Fibroblast of mammary gland (primary cell): ENCODE measurements around the gene UST.

Experiments
- DNase-seq: peaks from one replicate; pipeline ENCODE4 v3.0.0-alpha.2; 2010; ENCODE audit warnings: low read depth
- H3K4me3 ChIP-seq: 2 replicates; pipeline ENCODE4 v1.5.1; 2011; ENCODE audit warnings: low read depth, mild to moderate bottlenecking, low read length, moderate library complexity; ENCODE audit not compliant: control insufficient read depth
- TF ChIP-seq, protein P1 (sequence below): conservative IDR thresholded peaks from 2 replicates; pipeline ENCODE4 v1.5.1; 2011; ENCODE audit warnings: low read depth, low read length, inconsistent platforms; ENCODE audit not compliant: control insufficient read depth, insufficient read depth

Gene UST

DNA sequence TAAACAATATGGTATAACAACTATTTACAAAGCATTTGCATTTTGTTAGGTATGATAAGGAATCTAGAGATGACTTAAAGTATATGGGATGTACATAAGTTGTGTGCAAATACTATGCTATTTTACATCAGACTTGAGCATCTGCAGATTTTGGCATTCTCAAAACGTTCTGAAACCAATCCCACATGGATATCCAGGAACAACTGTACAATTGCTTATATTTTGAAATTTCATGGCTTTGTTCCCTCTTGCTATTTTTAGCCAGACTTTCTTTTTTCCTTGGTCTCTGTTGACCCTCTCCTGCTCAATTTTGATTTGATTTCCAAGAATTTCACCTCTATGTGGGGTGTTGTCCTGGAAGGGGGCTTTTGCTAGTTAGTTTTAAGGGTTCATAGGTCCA is 32.9 kb upstream of the UST start:
- TF ChIP-seq, protein P1, sequence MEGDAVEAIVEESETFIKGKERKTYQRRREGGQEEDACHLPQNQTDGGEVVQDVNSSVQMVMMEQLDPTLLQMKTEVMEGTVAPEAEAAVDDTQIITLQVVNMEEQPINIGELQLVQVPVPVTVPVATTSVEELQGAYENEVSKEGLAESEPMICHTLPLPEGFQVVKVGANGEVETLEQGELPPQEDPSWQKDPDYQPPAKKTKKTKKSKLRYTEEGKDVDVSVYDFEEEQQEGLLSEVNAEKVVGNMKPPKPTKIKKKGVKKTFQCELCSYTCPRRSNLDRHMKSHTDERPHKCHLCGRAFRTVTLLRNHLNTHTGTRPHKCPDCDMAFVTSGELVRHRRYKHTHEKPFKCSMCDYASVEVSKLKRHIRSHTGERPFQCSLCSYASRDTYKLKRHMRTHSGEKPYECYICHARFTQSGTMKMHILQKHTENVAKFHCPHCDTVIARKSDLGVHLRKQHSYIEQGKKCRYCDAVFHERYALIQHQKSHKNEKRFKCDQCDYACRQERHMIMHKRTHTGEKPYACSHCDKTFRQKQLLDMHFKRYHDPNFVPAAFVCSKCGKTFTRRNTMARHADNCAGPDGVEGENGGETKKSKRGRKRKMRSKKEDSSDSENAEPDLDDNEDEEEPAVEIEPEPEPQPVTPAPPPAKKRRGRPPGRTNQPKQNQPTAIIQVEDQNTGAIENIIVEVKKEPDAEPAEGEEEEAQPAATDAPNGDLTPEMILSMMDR: no peak
- no peak overlapping the region for H3K4me3 ChIP-seq
- DNase-seq: no peak

DNA sequence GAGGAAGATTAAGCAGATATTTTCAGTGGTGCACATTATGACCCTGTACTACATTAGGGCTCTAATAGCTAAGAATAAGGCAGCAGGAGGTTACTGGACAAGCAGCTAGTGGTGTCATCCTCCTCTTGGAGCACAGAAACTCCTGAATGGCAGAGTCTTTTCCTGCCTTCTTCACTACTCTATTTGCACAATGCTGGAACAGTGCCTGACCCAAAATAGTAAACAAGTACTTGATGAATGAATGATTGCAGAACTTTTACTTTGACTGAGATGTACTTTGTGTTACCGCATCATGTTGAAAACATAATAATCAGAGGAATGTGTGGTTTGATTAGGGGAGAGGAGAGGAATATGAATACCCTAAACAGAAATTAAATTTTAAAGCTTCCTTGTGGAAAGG is 30.0 kb upstream of the UST start:
- peak; percentile 46 for DNase-seq
- TF ChIP-seq, protein P1: no peak
- no peak overlapping the region for H3K4me3 ChIP-seq

DNA sequence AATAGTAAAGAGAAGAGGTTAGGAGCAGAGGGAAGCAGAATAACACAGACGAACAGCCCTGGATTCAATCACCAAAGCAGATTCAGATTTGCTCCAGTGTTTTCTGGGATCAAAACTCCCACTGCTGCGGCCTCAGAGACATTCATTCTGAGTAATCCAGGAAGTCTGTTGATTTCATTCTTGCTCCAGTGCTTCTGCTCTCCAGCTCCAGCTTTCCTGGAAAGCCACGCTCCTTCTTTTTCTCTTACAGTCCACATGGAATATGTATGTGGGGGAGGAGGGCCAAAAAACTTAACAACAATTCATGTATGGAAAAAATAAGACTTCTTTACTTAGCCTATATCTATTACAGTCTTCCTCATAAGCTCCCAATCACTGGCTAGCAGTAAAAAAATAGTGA is 26.4 kb upstream of the UST start:
- H3K4me3 ChIP-seq: no peak overlapping the region
- TF ChIP-seq, protein P1: no peak
- peak; percentile 70 for DNase-seq

DNA sequence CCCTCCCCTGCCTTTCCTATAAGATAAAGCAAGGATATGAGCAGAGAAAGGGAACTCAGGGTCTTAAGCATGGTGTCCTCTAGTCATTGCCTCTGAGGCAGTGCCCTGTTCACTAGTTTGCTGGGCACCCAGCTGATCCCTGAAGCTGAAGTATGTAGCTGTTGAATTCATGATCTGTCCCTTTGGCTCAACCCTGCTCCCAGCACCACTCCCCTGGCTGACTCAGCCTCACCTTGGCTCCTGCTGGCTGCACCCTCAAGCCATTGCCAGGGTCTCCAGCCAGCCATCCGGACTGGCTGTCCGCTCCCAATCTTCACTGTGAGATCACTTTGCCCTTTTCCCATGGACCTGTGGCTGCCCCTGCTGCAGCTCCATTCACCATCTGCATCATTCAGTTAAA is 25.9 kb upstream of the UST start:
- peak; percentile 30 for DNase-seq
- TF ChIP-seq, protein P1: no peak
- H3K4me3 ChIP-seq: no peak overlapping the region

DNA sequence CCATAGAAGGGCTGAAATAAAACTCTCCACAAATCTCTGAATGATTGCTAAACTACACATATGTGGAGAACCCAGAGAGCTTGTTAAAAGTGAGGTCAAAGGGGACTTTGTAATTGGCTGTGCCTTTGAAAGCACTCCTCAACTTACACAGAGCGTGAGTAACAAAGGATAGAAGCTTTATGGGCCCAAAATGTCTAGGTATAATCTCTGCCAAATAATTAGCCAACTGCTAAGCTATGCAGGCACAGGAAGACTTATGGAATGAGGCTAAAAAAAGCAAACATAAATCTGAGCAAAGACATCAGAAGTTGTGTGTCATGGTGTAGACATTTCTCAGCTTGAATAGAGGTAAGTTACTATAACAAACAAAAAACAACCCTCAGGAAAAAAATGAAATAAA is 23.3 kb upstream of the UST start:
- no peak overlapping the region for H3K4me3 ChIP-seq
- DNase-seq: peak; percentile 97
- TF ChIP-seq, protein P1: no peak

DNA sequence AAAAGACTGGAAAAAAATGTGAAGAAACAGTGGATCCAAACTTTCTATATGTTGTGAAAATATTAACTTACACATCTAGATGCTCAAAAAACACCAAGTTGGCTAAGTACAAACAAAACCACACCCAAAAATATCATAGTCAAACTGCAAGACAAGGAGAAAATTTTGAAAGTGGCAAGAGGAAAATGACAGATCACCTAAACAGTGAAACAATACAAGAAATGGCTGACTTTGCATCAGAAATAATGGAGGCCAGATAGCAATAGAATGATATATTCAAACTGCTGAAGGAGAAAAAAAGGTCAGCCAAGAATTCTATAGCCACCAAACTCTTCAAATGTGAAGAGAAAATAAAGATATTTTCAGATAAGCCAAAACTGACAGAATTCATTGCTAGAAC is 22.4 kb upstream of the UST start:
- no peak for DNase-seq
- TF ChIP-seq, protein P1: no peak
- no peak overlapping the region for H3K4me3 ChIP-seq

DNA sequence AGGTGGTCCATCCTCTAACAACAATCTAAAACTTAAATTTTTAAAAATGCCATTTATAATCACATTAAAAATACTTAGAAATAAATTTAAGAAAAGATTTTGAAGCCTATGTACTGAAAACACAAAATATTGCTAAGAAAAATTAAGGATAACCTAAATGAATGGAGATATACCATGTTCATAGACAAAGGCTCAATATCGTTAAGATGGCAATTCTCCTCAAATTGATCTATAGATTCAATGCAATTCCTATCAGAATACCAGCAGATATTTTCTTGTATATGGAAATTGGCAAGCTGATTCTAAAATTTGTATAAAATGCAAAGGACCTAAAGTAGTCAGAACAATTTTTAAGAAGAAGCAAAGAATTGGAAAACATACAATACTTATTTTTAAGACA is 19.7 kb upstream of the UST start:
- TF ChIP-seq, protein P1: no peak
- DNase-seq: no peak
- H3K4me3 ChIP-seq: no peak overlapping the region
